HG03521 (cell line): ENCODE data around the gene TMEM115.

ENCODE experiments used
- ATAC-seq: cut with Tn5 transposase; IDR thresholded peaks from one replicate; pipeline ENCODE4 v1.9.1; 2021; ENCODE audit warnings: mild to moderate bottlenecking, moderate library complexity; ENCODE audit not compliant: unreplicated experiment

The TMEM115 gene

GRCh38 chr3:50358911-50359759, at the start of gene TMEM115:
TSS of gene TMEM115 (minus strand) at chr3:50359521. CDS start at chr3:50359063, 458 bp downstream.
- peak; percentile 98 for ATAC-seq

GRCh38 chr3:50408443-50408944, 49.2 kb upstream of the TMEM115 start:
- ATAC-seq: no peak

- ATAC-seq: no peak
Measured at GRCh38 chr3:50406487-50406886, 47.2 kb upstream of the TMEM115 start.

GRCh38 chr3:50405249-50405648, 45.9 kb upstream of the TMEM115 start:
- ATAC-seq: no peak

- no peak for ATAC-seq
Measured at GRCh38 chr3:50401978-50402595, 42.8 kb upstream of the TMEM115 start.

GRCh38 chr3:50396502-50396901, 37.2 kb upstream of the TMEM115 start:
- ATAC-seq: no peak

GRCh38 chr3:50395070-50395860, 35.9 kb upstream of the TMEM115 start:
- no peak for ATAC-seq

- ATAC-seq: no peak
Measured at GRCh38 chr3:50393061-50393460, 33.7 kb upstream of the TMEM115 start.

GRCh38 chr3:50392101-50392715, 32.9 kb upstream of the TMEM115 start:
- ATAC-seq: no peak

- ATAC-seq: no peak
Measured at GRCh38 chr3:50390508-50391224, 31.3 kb upstream of the TMEM115 start.

GRCh38 chr3:50389414-50389767, 30.1 kb upstream of the TMEM115 start:
- ATAC-seq: no peak

GRCh38 chr3:50388720-50389413, 29.5 kb upstream of the TMEM115 start:
- no peak for ATAC-seq

GRCh38 chr3:50388016-50388719, 28.8 kb upstream of the TMEM115 start:
- no peak for ATAC-seq

GRCh38 chr3:50385754-50386153, 26.4 kb upstream of the TMEM115 start:
- no peak for ATAC-seq

- no peak for ATAC-seq
Measured at GRCh38 chr3:50383750-50384149, 24.4 kb upstream of the TMEM115 start.

GRCh38 chr3:50382722-50383121, 23.4 kb upstream of the TMEM115 start:
- no peak for ATAC-seq

- no peak for ATAC-seq
Measured at GRCh38 chr3:50381383-50381782, 22.1 kb upstream of the TMEM115 start.

GRCh38 chr3:50380405-50381085, 21.2 kb upstream of the TMEM115 start:
- ATAC-seq: no peak

GRCh38 chr3:50378757-50379156, 19.4 kb upstream of the TMEM115 start:
- no peak for ATAC-seq
